AG04450 (cell line): Measurements from ENCODE around the gene ZNF318. TPM values are rescaled to one million over a fixed set of nuclear protein-coding genes. Genes with fewer than 3 reads are reported as not detected.
"Not testable (repeated sequence)": the region's sequence is repeated elsewhere in the genome, so short reads cannot be mapped to it uniquely, and the experiment has no call there.

Experiments used
- CTCF ChIA-PET: fragments of 300-600, 350-600 bp; formaldehyde crosslinking; extraction: SDS; loops from one replicate; lab custom pipeline; 2022; ENCODE audit warnings: antibody characterized with exemption, inconsistent platforms; lab: Charles Lee
- POLR2A ChIA-PET: fragments of 350-600 bp; formaldehyde crosslinking; extraction: SDS; loops from one replicate; lab custom pipeline; 2021; ENCODE audit warnings: antibody characterized with exemption, inconsistent platforms; lab: Yijun Ruan, JAX
- DNase-seq: peaks from one replicate; pipeline ENCODE4 v3.0.0-alpha.2; 2011; ENCODE audit warnings: low read depth, low spot score
- H3K27ac ChIP-seq: one replicate; pipeline ENCODE4 v1.5.1; 2012; ENCODE audit warnings: low read depth, low read length, control low read depth
- H3K27me3 ChIP-seq: one replicate; pipeline ENCODE4 v1.6.0; 2012; ENCODE audit warnings: low read length; ENCODE audit not compliant: control insufficient read depth, insufficient read depth
- H3K4me3 ChIP-seq: 2 replicates; pipeline ENCODE4 v1.5.1; 2011; ENCODE audit warnings: mild to moderate bottlenecking, low read depth, low read length, control low read depth
- H3K9me3 ChIP-seq: 2 replicates; pipeline ENCODE4 v1.5.1; 2012; ENCODE audit warnings: low read length; ENCODE audit not compliant: control insufficient read depth, insufficient read depth
- polyA plus RNA-seq: library from polyadenylated mRNA; depleted of rRNA; stranded (reverse); fragments of >200 nt; gene quantifications from 2 replicates; pipeline ENCODE4 v1.2.3, GENCODE V29; 2011
- TF ChIP-seq, protein P1 (sequence below): IDR thresholded peaks from 2 replicates; pipeline ENCODE4 v1.5.1; 2011; ENCODE audit warnings: low read depth, low read length, control low read depth, inconsistent platforms

The ZNF318 gene
- polyA plus RNA-seq, 1 experiment, result 14.9 TPM

DNA sequence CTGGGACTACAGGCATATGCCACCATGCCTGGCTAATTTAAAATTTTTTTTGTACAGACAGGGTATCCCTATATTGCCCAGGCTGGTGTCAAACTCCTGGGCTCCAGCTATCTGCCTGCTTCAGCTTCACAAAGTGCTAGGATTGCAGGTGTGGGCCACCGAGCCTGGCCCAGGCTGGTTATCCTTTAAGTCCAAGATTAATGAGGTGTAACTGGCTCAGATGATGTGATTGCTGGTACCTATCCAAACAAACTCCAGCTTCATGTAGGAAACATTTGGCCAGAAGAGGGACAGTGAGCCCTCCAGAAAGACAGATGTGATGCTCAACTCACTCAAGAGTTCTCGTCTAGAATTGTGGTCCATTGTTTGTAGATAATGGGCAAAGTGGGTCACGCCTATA is 9.2 kb upstream of the ZNF318 start:
- TF ChIP-seq, protein P1, sequence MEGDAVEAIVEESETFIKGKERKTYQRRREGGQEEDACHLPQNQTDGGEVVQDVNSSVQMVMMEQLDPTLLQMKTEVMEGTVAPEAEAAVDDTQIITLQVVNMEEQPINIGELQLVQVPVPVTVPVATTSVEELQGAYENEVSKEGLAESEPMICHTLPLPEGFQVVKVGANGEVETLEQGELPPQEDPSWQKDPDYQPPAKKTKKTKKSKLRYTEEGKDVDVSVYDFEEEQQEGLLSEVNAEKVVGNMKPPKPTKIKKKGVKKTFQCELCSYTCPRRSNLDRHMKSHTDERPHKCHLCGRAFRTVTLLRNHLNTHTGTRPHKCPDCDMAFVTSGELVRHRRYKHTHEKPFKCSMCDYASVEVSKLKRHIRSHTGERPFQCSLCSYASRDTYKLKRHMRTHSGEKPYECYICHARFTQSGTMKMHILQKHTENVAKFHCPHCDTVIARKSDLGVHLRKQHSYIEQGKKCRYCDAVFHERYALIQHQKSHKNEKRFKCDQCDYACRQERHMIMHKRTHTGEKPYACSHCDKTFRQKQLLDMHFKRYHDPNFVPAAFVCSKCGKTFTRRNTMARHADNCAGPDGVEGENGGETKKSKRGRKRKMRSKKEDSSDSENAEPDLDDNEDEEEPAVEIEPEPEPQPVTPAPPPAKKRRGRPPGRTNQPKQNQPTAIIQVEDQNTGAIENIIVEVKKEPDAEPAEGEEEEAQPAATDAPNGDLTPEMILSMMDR, result no peak
- peaks cover 7% of the 10 kb centered on the region for H3K27me3 ChIP-seq
- H3K27ac ChIP-seq, result no peak overlapping the region
- no peak for DNase-seq
- H3K4me3 ChIP-seq, result no peak overlapping the region
- ChIA-PET CTCF (interaction anchor here (0.9 kb wide), 1 partner anchor 8 kb away, joined by 5 read pairs; no protein-coding TSS in a partner anchor), POLR2A (interaction anchor here (0.8 to 1.3 kb wide), 2 partner anchors 9 to 49 kb away, joined by 4 to 6 read pairs; partner anchors contain the start of genes ABCC10 and ZNF318)
- H3K9me3 ChIP-seq, result no peaks in the 10 kb centered on the region

- Histone ChIP-seq H3K27me3 (peaks cover 7% of the 10 kb centered on the region), H3K4me3 (no peak overlapping the region), H3K27ac (no peak overlapping the region), H3K9me3 (no peaks in the 10 kb centered on the region)
- DNase-seq, result no peak
- TF ChIP-seq, protein P1, result no peak
- ChIA-PET POLR2A (interaction anchor here (0.8 to 1.3 kb wide), 2 partner anchors 8 to 50 kb away, joined by 4 to 6 read pairs; partner anchors contain the start of genes ABCC10 and ZNF318), CTCF (interaction anchor here (0.9 kb wide), 1 partner anchor 9 kb away, joined by 5 read pairs; no protein-coding TSS in a partner anchor)
Observed at GRCh38 chr6:43377710-43378229, 8.3 kb upstream of the ZNF318 start.

- Histone ChIP-seq H3K27me3 (peaks cover 7% of the 10 kb centered on the region), H3K4me3 (no peak overlapping the region), H3K27ac (no peak overlapping the region), H3K9me3 (no peaks in the 10 kb centered on the region)
- no peak for DNase-seq
- TF ChIP-seq, protein P1, result no peak
- CTCF ChIA-PET, result interaction anchor here (0.5 to 2.4 kb wide), 4 partner anchors 10 to 120 kb away, joined by 3 to 11 read pairs (median 4); partner anchors contain the start of gene TJAP1
- POLR2A ChIA-PET, result no interaction called here
Observed at GRCh38 chr6:43376551-43376981, 7.1 kb upstream of the ZNF318 start.

DNA sequence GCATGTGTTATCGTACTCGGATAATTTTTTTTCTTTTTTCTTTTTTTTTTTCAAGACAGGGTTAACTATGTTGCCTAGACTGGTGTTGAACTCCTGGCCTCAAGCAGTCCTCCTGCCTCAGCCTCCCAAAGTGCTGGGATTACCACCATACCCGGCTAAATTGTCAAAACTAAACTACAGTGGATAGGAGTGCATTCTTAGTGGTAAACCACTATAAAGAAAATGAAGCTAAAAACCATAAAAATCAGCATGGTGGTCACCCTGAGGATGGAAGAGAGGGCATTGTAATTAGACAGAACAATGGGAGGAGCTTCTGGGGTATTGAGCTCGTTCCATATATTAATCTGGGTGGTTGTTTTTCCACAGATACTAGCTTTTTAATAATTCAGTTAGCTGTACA is 6.2 kb upstream of the ZNF318 start:
- ChIA-PET POLR2A (no interaction called here), CTCF (interaction anchor here (0.6 to 2.4 kb wide), 3 partner anchors 11 to 120 kb away, joined by 3 to 11 read pairs (median 3); no protein-coding TSS in a partner anchor)
- peaks cover 5% of the 10 kb centered on the region for H3K27me3 ChIP-seq
- no peak for DNase-seq
- no peak overlapping the region for H3K27ac ChIP-seq
- no peaks in the 10 kb centered on the region for H3K9me3 ChIP-seq
- TF ChIP-seq, protein P1, result no peak
- H3K4me3 ChIP-seq, result no peak overlapping the region

DNA sequence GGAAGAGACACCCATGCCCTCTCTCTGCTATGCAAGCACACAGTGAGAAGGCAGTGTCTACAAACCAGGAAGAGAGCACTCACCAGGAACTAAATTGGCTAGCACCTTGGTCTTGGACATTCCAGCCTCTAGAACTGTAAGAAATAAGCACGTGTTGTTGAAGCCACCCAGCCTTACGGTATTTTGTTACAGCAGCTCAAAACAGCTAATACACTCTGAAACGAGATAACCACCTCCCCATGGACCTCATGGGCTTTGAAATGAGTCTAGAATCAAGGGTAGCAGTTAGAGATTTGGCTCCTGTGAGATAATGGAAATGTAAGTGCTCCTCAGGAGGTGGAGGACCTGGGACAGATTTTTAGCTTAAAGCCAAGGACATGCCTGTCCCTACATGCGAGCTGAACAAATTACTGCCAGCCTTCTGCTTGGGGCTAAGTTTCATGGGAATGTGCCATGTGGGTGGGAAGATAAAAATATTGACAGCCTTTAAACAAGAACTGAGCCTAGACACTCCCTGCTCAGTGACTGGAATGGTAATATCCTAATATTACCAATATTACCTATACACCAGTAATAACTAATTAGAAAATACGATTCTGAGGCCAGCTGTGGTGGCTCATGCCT is 3.9 kb upstream of the ZNF318 start:
- TF ChIP-seq, protein P1, result no peak
- Histone ChIP-seq H3K9me3 (no peaks in the 10 kb centered on the region), H3K27ac (no peak overlapping the region), H3K27me3 (no peaks in the 10 kb centered on the region), H3K4me3 (no peak overlapping the region)
- no peak for DNase-seq
- ChIA-PET POLR2A (interaction anchor here (0.6 kb wide), 1 partner anchor 394 kb away, joined by 6 read pairs; no protein-coding TSS in a partner anchor), CTCF (no interaction called here)

GRCh38 chr6:43370003-43370580 is 645 bp upstream of the ZNF318 start:
- DNase-seq, H3K27me3 ChIP-seq, H3K9me3 ChIP-seq, CTCF ChIA-PET: not testable (repeated sequence)
- Histone ChIP-seq H3K4me3 (peak overlapping the region; percentile 42), H3K27ac (peak overlapping the region; percentile 65)
- POLR2A ChIA-PET, result interaction anchor here (0.7 to 2.5 kb wide), 5 partner anchors 8 to 1789 kb away, joined by 3 to 10 read pairs (median 4); partner anchors contain the start of genes ABCC10 and YIPF3
